Cardiac fibroblast (primary cell): Measurements from ENCODE around the gene SERPINA6.
"Not testable (repeated sequence)": the region's sequence is repeated elsewhere in the genome, so short reads cannot be mapped to it uniquely, and the experiment has no call there.

ENCODE experiments used
- DNase-seq, 2 donors: peaks; one replicate each; pipeline versions ENCODE4 v3.0.0 to v3.0.0-alpha.2; 2010; ENCODE audit warnings: low read depth in 2 of 2
- H3K4me3 ChIP-seq, 2 donors: replicated peaks in 1 of 2; 1 replicate in 1 of 2; 2 replicates in 1 of 2; pipeline ENCODE4 v1.5.1; 2011; ENCODE audit warnings: low read depth in 2 of 2, low read length in 2 of 2, mild to moderate bottlenecking in 2 of 2, moderate library complexity in 1 of 2
- TF ChIP-seq, protein P1 (sequence below): IDR thresholded peaks from one replicate; pipeline ENCODE4 v1.5.1; 2011; ENCODE audit warnings: low read depth, mild to moderate bottlenecking, low read length, inconsistent platforms

SERPINA6 gene

DNA sequence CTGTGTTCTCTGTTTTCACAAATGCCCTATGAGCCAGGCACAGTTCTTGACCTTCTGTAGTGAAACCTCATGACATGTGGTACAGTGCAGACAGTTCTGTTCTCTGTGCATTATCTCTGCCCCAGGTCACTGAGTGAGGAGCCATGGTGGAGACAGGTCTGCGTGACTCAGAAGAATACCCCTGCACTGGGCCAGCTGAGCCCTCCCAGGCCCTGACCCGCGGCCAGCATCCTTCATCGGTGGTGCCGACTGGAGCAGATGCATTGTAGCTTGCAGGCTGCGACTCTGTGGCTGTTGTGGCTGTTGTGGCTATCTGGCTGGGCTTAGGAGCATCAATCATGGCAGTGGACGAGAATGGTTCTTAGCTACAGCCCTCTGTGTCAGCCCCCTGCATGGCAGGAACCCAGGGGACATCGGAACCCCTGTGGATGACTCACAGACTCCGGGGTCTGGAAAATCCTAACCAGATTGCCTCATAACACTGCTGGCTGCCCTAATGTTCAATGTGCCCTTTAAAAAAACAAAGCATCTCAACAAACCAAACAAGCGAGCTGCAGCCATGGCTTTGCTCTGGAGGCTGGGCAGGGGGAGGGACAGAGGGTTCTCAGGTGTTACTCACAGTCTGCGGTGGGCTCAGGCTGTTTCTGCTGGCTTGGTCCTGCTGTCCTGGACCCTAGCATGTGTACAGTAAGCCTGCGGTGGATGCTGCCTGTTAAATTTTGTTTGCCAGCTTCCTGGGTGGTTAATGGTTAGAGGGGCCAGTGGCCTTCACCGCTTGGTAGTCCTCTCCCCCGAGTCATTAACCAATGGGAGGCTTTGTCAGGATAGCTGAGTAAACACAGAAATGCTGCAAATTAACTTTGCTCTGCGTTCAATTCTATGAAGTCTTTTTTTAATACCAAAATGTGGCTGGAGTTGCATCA lies at the start of gene SERPINA6:
Gene SERPINA6 (minus strand): TSS at position 689 of the 923 bp plus-strand sequence. CDS start 8,688 bp downstream, outside the sequence.
- TF ChIP-seq, protein P1, sequence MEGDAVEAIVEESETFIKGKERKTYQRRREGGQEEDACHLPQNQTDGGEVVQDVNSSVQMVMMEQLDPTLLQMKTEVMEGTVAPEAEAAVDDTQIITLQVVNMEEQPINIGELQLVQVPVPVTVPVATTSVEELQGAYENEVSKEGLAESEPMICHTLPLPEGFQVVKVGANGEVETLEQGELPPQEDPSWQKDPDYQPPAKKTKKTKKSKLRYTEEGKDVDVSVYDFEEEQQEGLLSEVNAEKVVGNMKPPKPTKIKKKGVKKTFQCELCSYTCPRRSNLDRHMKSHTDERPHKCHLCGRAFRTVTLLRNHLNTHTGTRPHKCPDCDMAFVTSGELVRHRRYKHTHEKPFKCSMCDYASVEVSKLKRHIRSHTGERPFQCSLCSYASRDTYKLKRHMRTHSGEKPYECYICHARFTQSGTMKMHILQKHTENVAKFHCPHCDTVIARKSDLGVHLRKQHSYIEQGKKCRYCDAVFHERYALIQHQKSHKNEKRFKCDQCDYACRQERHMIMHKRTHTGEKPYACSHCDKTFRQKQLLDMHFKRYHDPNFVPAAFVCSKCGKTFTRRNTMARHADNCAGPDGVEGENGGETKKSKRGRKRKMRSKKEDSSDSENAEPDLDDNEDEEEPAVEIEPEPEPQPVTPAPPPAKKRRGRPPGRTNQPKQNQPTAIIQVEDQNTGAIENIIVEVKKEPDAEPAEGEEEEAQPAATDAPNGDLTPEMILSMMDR: no peak
- peak; percentile 14 to 74 for DNase-seq
- H3K4me3 ChIP-seq: no peak within 1 kb of the TSS

DNA sequence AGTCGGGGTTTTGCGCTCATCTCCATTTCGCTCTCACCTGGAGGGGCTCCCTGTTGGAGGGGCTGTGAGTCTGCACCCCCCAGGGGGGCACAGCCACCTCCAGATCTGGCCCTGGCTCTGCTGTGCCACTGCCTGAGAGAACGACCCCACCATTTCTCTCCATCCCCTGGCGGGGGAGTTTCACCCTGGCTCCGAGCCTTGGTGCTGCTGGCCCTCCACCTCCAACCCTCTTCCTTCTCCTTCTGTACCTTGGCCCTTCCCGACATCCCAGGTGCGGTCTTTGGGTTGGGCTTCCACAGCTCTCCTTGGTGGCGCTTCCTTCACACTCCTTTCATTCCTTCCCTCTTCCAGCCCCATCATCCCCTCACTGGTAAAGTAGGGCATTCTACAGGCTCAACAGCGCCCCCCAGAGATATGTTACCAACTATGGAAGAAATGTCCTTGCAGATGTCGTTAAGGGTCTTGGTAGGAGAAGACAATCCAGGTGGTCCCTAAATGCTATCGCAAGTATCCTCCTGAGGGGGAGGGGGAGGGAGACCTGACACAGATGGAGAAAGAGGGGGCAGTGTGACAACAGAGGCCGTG lies 49.0 kb upstream of the SERPINA6 start:
- H3K4me3 ChIP-seq: no peak overlapping the region
- DNase-seq: no peak
- TF ChIP-seq, protein P1: no peak

DNA sequence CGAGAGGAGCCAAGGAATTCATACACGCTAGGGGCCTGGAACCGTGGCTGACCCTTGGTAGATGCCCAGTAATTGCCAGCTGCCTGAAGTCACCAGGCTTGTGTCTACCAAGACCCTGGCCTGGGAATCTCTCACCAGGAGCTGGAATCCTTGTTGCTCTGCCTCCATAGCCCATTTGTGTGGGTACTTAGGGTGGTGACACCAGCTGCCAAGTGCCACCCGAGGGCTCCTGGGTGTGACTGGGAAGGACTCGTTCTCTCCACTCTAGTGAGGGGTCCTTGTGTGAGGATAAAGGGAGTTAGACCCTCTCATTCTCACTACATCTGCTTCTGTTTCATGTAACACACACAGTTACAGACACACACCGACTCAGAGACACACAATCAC lies 47.4 kb upstream of the SERPINA6 start:
- TF ChIP-seq, protein P1: no peak
- no peak for DNase-seq
- no peak overlapping the region for H3K4me3 ChIP-seq

GRCh38 chr14:94369766-94370523 lies 46.8 kb upstream of the SERPINA6 start:
- H3K4me3 ChIP-seq, DNase-seq: not testable (repeated sequence)

- DNase-seq: no peak
- TF ChIP-seq, protein P1: no peak
- no peak overlapping the region for H3K4me3 ChIP-seq
Observed at GRCh38 chr14:94368956-94369355, 45.8 kb upstream of the SERPINA6 start.

DNA sequence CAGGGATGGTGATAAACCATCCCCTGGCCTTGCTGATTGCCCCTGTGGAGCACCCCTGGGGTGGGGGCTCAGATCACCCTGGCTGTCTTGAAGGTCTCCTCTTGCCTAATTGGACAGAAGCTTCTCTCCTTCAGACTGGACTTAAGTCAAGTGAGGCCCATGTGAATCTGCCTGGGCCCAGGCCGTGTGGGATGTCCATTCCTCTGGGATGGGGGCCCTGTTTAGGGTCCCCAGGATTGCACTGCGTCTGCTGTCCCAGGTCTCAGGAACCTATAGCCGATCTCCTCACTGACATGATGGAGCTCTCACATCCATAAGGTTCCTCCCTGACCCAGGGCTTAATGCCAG lies 45.1 kb upstream of the SERPINA6 start:
- no peak for DNase-seq
- no peak overlapping the region for H3K4me3 ChIP-seq
- TF ChIP-seq, protein P1: no peak
